Measurements from ENCODE around the gene GORASP2.

- TF ChIP-seq, protein P1, sequence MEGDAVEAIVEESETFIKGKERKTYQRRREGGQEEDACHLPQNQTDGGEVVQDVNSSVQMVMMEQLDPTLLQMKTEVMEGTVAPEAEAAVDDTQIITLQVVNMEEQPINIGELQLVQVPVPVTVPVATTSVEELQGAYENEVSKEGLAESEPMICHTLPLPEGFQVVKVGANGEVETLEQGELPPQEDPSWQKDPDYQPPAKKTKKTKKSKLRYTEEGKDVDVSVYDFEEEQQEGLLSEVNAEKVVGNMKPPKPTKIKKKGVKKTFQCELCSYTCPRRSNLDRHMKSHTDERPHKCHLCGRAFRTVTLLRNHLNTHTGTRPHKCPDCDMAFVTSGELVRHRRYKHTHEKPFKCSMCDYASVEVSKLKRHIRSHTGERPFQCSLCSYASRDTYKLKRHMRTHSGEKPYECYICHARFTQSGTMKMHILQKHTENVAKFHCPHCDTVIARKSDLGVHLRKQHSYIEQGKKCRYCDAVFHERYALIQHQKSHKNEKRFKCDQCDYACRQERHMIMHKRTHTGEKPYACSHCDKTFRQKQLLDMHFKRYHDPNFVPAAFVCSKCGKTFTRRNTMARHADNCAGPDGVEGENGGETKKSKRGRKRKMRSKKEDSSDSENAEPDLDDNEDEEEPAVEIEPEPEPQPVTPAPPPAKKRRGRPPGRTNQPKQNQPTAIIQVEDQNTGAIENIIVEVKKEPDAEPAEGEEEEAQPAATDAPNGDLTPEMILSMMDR (IDR thresholded peaks at IDR 0.05) = no peak
- no peak for TF ChIP-seq POLR2A (IDR thresholded peaks at IDR 0.05)
Observed at GRCh38 chr2:170882758-170883157, 46.3 kb upstream of the GORASP2 start.

All from heart left ventricle (tissue), 13 donors.